GM21447 (cell line): ENCODE measurements around the gene AK8.

Experiments used
- ATAC-seq: cut with Tn5 transposase; IDR thresholded peaks from one replicate; pipeline ENCODE4 v1.9.1; 2021; ENCODE audit not compliant: unreplicated experiment

The AK8 gene

DNA sequence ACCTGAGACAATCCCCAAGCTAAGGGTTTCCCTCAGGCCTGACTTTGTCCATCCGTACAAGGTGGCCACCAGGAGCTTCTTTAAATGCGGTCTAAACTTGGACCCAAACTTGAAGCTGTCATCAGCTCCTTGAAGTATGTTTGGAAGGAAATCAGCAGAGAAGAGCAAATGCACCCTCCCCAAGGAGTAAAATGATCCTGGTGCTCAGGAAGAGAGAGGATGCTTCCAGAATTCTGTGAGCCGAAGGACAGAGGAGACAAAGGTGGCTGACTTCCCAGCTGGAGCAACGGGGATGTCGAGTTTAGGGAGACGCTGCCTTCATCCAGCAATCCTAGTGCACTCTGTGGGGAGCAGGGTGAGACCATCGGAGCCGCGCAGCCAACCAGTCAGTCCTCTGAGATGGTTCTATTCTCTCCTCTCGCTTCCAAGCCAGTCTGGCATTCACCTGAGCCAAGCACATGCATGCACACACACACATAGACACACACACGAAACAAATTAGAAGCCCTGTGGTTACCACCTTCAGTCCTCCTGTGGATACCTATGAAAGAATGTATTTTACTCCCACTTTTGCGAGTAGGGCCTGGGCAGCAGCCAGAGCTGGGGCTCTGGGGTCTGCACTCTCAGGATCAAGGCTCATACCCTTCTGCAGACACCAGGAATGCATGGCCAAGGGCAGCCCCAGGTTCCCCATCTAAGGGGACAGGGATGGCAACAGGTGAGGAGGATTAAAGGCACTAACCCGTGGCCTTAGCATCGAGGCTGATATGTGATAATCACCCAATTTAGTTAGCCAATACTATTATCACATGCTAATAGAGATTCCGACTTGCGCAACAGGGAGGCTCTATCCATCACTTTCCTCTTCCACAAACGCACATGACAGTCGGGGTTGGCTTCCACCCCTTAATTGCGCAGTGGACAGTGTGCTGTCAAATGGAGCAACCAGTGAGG, 132.1 kb downstream of the AK8 start:
- no peak for ATAC-seq

DNA sequence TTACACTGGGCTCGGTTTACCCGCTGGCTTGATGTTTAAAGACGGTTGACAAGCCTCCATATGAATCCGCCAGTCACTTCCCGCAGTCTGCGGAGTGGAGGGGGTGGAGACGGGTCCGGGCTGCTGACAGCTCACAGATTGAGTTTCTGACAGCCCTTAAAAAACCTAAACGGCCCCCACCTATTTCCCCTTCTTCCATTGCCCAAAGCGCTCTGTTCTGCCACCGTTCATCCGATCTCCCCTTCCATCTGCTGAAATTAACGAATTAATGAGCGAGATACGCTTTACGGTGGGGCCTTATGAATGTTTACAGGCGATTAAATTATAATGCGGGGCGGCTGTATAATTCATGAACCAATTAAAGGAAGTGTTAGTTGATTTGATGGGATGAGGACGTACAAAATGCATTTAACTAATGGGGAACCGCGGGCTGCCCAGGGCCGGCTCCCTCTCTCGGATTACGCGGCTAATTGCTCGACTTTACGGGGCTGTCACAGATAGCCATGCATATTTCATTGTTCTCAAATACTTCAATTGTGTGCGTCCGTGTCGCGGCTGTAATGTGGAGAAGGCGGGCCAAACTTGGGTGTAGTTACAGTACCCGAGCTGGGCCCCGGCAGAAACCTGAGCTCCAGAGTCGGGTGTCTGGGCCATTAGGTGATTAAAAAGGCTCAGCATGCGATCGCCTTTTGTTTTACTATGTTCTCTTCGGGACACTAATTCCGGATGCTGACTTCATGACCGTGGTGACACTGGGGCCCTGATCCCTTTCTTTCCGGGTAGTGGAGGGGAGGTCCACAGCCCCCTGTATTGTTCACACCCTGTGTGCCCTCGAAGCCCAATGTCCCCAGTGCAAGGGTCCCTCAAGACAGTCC, 133.0 kb downstream of the AK8 start:
- no peak for ATAC-seq

DNA sequence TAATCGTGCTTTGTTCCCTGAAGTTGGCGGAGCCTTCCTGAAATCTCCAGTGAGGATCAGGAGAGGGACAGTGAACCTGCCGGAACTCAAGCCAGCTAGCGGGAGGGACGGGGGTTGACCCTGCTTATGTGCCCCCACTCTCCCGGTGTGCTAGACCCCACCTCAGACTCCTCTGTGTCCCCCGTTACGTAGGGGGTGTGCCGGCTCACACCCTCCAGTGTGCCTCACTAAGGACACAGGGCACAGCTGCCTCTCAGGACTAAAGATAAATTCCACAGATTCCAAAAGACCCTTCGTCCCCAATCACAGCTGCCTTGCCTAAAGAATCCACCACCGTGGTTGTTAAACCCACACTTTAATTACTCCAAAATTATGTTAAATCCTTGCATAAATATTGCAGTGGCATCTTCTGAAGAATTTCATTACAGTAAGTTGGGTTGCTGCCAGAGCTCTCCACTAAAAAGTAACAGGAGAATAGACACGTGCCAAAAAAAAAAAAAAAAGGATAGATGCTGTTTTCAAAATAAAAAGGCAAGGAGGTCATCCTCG, 134.1 kb downstream of the AK8 start:
- ATAC-seq, result no peak

DNA sequence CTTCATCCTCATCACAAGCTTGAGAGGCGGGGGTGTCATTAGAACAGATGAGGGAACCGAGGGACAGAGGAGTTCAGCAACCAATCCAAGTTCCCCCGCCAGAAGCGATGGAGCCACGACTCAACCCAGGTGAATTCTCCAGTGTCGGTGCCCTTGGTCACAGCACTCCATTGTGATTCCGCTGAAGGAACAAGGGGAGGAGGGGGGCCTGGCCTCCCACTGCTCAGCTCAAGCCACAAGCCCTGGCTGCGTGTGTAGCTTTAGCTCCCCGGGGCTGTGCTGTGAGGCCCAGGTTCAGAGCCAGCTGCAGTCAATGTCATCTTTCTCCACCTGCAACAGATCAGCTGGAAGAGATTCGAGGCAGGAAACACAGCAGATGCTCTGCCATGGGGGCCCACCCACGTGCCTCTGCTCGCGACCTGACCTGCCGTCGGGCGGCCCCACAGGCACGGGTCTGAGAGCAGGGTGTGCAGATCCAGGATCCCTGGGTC, 135.2 kb downstream of the AK8 start:
- ATAC-seq, result no peak

DNA sequence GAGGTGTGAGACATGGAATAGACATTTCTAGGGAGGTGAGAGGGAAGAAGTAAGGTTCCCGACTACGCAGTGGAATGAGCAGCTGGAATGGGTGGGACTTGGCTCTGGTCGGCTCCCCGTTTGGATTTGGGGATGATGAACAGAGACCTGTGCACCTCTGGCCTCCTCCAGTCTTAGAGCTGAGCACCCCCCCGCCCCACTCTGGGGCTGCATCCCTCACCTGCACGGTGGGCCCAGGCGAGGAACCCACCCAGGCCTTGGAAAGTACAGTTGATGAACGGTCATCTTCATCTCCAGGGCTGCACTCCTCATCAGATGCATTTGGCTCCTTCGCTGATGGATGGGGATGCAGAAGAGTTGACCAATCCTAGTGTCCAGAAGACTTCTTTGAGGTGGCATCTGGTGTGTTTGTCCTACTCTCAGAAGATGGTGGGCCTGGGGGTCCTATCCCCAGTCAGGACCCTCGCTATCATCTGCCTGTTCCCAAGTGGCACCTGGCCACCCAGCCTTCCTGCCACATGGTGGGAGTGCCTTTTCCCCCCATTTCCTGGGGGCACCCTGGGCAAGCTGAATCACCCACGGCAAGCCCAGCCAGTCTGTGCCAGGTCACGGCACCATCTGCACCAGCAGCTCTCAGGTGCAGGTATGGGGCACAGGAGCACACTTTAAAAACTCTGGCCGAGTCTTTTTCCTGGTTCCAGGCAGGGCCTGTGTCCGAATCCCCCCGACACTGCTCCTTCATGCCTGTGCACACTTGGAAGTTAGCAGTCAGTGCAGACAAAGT, 137.4 kb downstream of the AK8 start:
- ATAC-seq, result no peak

DNA sequence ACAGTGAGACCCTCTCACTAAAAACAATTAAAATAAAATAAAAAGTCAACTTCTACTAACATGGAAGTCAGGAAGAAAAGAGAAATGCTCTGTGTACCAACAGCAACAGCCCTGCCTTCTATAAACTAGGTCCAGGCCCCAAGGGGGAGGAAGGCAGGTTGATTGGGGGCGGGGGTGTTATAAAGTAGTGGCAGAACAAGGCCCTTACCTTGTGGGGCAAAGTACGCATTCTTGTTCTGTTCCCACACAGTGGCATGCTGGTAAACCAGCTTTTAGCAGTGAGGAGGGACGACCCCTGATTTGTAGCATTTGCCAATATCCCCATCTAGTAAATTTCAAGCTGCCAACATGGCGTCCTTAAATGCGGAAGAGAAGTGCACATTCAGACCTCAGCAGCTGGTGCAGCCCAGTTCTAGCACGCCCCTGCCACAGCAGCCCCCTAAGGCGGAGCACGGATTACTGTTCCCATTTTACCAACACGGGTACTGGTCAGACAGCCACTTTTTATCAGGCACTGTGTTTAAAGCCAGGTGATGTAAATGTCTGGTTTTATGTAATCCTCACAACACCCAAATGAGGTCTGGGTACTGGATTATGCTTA, 138.3 kb downstream of the AK8 start:
- ATAC-seq, result no peak

DNA sequence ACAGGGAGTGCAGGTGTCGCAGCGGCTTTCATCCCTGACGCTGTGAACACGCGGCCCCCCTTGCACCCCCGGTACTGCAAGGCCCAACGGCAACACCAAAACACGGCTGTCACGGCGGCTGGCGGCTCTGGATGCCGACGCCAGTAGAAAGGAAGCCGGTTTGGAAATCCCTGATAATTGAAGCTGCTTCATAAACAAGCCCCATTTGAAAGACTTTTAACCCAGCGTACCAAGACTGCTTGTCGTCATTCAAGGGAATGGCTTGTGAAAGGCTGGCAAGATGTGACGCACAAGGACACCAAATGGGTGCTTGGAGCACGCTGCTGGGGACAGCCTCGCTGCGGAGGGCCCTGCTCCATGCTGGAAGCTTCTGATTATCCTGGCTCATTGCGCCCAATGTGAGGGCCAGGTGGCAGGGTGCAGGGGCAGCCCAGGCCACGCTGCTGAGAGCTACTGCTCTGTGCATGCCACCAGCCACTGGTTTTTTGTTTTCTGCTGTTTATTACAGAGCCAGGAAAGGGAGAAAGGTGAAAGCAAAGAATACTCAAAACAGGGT, 144.7 kb downstream of the AK8 start:
- ATAC-seq, result no peak

DNA sequence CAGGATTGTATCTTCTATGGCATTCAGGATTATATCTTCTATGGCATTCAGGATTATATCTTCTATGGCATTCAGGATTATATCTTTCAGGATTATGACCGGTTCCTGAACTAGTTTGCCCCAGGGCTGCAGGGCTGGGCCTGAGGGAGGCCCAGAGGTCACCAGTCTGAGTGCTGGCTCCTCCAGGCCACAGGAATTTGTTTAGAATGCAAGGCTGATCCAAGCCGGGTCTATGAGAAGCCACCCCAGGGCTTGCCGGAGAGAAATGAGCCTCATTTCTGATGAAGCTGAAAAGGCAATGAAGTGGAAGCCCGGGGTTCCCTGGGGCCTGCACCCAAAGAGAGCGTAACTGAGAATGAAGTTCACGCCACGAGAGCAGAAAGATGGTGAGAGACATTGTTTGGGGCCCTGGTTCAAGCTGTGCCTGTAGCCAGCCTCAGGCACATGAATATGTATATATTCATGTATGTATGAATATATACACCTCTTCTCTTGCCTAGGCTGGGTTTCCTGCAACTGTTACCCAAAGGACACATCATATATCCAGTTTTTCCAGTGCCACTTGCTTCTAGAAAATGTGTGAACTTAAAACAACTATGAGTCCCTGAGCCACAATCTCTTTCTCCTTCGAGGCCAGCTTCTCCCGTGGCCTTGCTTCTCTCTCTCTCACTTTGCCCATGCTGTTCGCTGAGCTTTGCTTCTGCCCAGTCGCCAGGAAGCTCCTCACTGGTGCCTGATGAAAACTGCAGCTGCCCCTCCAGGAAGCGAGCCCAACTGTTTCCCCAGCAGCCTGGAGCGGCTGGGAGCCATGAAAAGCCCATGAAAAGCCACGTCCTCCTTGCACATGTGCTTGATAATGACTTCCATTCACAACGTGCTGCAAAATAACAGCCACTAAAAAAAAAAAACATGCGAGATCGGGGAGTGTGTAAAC, 145.5 kb downstream of the AK8 start:
- ATAC-seq, result no peak

DNA sequence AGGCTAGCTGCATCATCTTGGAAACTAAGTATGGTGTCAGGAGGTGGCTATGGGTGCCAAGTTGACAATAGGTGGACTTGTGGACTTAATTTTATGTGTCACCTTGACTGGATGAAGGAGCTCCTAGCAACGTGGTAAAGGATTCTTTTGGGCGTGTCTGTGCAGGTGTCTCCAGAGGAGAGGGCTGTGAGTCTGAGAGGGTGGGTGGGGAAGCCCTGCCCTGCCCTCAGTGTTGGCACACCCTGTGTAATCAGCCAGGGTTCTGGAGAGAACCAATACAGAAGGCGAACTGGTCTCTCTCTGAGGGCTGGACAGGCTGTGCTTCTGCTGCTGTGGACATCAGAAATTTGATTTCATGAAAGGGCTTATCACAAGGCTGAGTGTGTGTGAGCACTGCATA, 146.9 kb downstream of the AK8 start:
- no peak for ATAC-seq

DNA sequence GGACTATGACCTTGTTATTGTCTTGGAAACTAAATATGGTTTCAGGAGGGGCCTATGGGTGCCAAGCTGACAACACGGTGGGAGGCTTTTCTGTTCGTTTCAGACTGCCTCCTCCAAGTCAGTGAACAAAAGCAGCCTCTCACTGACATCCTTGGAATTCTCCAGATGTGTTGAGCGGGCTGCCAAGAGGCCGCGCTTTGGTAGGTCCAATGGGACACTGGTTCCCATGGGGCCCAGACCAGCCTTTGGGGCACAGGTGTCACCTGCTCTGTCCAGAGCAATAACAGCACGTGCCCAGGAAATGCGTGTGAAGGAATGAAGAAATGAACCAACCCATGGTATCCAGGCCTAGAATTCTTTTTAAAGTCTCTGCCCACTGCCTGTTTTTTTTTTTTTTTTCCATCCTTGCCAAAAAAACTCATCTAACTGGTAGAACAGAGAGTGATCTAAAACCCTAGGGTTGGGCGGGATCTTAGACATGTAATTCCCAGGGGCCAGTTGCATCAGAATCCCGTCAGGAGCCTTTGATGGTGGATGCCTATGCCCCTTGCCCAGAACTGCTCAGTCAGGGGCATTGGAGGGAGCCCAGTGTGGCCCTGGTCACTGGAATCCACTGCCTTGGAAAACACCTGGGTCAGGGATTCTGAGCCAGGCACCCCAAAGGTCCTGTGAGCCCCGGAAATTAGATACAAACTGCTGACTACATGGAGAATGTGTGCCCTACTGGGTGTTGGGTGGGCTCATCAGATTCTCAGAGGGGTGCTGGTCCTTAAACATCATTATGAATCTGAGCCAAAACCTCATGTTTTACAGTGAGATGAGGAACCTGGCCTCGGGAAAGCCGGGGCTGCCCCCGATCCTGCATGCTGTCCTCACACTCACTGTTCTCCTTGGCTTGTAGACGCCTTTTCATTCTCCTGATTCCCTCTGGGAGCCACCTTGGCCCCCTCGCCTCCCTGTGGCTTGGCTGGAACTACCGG, 147.7 kb downstream of the AK8 start:
- ATAC-seq, result no peak

DNA sequence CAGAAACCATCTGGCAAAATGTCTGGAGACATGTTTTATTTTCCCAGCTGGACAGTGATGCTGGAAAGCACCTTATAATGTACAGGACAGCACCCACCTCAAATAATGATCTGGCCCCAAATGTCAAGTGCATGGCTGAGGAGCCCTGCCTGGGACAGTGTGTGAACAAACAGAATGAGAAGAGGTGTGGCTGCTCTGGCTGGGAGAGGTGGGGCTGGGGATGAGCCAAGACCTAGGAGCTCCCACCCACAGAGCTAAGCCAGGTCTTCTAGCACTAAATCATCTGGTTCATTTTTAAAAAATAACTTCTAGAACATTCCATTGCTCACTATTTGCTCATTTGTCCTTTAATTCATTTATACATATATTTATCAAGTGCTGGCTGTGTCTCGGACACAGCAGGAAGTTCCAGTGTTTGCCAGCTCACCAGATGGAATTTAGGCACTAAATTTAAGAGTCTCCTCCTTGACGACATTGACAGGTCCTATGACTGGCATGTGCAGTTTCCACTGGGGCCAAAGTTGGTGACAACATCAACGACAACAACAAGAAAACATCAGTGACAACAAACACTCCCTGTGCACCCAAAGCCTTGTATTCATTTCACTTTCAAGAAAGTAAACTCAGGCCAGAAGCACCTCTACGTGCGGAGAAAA, 148.7 kb downstream of the AK8 start:
- no peak for ATAC-seq

DNA sequence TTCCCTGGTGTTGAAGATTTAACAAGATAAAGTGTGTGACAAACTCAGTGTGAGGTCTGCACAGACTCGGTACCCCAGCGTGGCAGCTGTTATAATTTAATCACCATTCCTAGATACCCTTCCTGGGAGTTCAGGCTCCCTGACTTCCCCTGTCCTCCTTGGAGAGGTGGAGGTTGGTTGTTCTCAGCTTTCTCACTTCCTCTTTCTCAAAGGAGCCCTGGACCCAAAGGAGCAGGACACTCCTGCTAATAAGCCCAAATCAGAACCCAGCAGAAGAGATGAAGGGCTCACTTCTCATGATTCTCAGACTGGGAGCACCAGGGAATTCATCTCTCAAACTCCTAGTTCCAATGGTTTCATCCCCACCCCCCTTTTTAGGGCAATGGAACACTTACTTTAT, 149.6 kb downstream of the AK8 start:
- no peak for ATAC-seq

DNA sequence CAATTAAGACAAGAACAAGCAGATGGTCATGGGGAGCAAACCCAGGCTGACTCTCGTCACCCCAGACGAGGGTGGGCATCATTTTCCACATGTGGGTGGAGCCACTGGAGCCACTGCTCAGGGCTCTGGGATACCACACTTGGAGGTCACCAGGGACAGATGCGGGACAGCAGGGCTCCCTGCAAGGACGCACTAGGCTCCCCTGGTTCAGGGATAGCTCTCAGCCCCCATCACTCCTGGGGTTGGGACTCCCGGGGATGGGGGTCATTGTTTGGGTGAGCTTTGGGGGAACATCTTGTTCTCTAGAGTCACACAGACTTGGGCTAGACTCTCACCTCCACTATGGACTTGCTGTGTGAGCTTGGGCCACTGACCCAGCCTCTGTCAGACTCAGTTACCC, 150.0 kb downstream of the AK8 start:
- ATAC-seq, result no peak

DNA sequence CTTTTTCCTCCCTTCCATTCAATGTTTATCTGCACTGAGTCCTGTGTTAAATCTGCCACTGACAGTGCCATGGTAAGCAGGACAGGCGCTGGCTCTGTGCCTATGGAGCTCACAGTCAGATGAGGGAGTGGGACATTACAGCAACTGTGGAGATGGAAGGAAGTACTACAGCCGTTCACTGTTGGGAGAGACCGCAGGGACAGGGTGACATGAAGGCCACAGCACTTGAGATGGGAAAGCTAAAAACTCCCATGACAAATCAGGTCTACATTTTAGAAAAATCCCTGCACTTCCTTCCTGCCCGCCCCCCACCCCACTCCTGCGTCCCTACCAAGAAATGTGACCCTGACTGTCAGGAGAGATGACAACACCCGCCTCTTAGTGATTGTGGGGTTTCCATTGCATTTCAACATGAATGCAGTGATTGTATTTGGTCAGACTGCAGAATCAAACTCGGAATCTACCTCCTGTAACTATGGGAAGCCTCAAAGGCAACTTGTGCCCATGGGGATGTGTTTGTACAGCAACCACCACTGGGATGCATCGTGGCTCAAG, 151.4 kb downstream of the AK8 start:
- no peak for ATAC-seq

DNA sequence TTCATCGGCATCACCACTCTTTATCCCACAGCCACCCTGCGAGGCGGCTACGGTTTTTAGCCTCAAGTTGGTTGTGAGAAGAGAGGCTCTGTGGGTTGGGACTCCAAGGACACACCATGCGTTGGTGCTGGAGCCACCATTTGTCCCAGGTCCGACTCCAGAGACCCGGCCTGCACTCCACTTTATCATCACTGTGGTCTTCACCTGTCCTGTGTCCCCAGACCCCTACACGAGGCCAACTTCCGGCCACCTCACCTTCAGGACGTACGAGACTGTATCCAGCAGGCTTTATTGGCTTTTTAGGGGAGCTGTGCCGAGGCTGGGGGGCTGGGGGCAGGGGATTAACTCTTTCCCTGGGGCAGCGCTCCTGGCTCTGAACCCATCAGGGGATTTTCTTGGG, 152.8 kb downstream of the AK8 start:
- ATAC-seq, result no peak

DNA sequence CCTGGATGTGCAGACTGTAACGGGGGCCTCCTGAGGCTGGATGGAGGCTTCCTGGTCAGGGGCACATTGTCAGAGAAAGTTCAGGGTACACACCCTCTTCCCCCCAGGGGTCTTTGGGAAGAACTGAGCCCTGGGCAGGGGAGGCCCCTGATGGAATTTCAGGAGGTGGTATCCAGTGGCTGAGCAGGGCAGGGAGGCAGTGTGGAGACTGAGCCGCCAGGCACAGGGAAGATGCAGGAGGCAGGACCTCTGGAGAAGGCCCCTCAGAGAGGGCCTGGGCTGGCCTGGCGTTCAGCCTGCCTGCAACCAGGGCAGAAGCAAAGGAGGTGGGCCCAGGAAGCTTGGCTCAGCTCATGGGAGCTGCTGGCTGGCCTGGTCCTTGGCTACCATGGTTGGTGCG, 154.3 kb downstream of the AK8 start:
- no peak for ATAC-seq

DNA sequence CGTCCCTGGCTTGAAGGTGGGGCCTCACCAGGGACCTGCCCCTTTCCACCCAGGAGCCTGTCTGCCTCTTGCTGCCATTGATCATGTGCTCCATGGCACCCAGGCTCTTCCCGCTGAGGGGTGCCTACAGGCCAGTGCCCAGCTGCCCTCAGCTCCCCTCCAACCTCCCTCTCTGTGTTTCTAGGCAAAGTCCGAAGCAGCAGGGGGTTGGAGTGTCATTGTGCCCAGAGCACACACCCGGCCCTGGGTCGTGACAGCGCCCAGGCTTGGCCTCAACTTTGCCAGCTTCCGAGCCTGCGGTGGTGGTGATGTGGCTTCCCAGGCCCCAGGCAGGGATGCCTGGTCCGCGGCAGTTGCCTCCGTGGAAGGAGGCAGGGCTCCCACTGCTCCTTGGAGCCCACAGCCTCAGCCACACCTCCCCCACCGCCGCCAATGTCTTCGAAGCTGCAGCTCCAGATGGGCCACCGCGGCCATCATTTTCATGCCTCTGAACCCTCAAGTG, 155.5 kb downstream of the AK8 start:
- ATAC-seq, result no peak
